GM20000 (cell line): ENCODE results near the gene AGO4.

ENCODE experiments used
- DNase-seq: peaks from one replicate; pipeline ENCODE4 v3.0.0; 2012; ENCODE audit warnings: low spot score
- CTCF ChIP-seq: IDR thresholded peaks from 2 replicates; pipeline ENCODE4 v1.5.1; 2012; ENCODE audit warnings: mild to moderate bottlenecking, control low read depth; ENCODE audit errors: extremely low read depth, missing control alignments

The AGO4 gene

DNA sequence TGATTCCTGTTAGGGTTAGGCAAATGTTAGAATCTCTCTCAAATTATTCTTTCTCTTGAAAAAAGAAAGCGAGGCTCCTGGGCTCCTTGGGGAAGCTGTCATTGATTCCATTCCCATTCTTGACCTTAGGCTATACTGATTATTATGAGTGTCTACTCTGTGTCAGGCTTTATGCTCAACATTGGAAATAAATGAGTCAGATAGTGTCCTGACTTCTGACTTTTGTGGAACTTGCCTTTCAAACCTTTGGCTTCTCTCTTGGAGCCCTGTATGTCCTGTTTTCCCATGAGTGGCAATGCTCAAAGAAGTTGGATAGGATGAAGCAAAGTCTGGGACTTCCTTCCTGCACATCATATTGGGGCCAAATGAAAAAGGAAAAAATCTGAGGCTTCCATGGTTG is 86.8 kb downstream of the AGO4 start:
- no peak for DNase-seq

GRCh38 chr1:35899941-35900340 is 92.1 kb downstream of the AGO4 start:
- no peak for TF ChIP-seq CTCF
- no peak for DNase-seq

More for the DNA sequence above, 86.8 kb downstream of the AGO4 start:
- TF ChIP-seq CTCF, result no peak

DNA sequence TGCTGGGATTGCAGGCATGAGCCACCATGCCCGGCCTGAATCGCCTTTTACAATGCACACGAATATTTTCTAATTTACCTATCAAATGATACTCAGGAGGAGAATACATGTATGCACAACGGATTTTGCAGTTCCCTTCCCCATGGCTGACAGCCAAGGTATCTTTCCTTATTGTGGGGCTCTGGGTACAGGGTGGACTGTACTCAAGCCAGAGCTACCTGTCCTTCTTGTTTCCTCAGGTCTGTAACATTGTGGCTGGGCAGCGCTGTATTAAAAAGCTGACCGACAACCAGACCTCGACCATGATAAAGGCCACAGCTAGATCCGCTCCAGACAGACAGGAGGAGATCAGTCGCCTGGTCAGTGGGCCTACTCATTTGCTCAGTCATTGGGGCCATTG is 93.4 kb downstream of the AGO4 start:
- TF ChIP-seq CTCF, result no peak
- DNase-seq, result no peak

GRCh38 chr1:35902671-35903070 is 94.9 kb downstream of the AGO4 start:
- no peak for DNase-seq
- TF ChIP-seq CTCF, result no peak
